ENCODE data around the gene LEFTY1. TPM values are rescaled to one million over a fixed set of nuclear protein-coding genes. Genes with fewer than 3 reads are reported as not detected.
A peak's percentile ranks its signal among the peaks of the same experiment; 100 is the strongest.

Gene LEFTY1
- total RNA-seq, 1 donor from 2014 or later = not detected

- peak overlapping the region; percentile 87 for H3K4me3 Mint-ChIP-seq
- TF ChIP-seq, protein P1, sequence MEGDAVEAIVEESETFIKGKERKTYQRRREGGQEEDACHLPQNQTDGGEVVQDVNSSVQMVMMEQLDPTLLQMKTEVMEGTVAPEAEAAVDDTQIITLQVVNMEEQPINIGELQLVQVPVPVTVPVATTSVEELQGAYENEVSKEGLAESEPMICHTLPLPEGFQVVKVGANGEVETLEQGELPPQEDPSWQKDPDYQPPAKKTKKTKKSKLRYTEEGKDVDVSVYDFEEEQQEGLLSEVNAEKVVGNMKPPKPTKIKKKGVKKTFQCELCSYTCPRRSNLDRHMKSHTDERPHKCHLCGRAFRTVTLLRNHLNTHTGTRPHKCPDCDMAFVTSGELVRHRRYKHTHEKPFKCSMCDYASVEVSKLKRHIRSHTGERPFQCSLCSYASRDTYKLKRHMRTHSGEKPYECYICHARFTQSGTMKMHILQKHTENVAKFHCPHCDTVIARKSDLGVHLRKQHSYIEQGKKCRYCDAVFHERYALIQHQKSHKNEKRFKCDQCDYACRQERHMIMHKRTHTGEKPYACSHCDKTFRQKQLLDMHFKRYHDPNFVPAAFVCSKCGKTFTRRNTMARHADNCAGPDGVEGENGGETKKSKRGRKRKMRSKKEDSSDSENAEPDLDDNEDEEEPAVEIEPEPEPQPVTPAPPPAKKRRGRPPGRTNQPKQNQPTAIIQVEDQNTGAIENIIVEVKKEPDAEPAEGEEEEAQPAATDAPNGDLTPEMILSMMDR (IDR thresholded peaks at IDR 0.05) = no peak
- intact Hi-C loops (cut with micrococcal nuclease) = loop anchor here (1.0 to 5.0 kb wide), 3 partner anchors 14 to 182 kb away; partner anchors contain the start of gene H3-3A
- peaks cover 51% of the 10 kb centered on the region for H3K4me1 Mint-ChIP-seq
- H3K9me3 Mint-ChIP-seq = no peaks in the 10 kb centered on the region
- ATAC-seq (ENCODE audit: low read depth) (no peak), DNase-seq (no peak)
- peaks cover 34% of the 10 kb centered on the region for H3K36me3 Mint-ChIP-seq (ENCODE audit: low read depth)
- H3K27ac Mint-ChIP-seq = peak overlapping the region; percentile 84
- CTCF ChIA-PET = interaction anchor here (1.0 to 3.6 kb wide), 5 partner anchors 17 to 400 kb away, joined by 3 to 26 read pairs (median 5); partner anchors contain the start of gene SRP9
- POLR2A ChIA-PET = interaction anchor here (0.6 to 5.9 kb wide), 8 partner anchors 14 to 412 kb away, joined by 3 to 93 read pairs (median 26); partner anchors contain the start of genes PYCR2 and SRP9
- H3K27me3 Mint-ChIP-seq = no peaks in the 10 kb centered on the region
Measured at GRCh38 chr1:225880222-225880588, 8.7 kb downstream of the LEFTY1 start.

GRCh38 chr1:225879521-225880221 lies 9.3 kb downstream of the LEFTY1 start:
- peaks cover 51% of the 10 kb centered on the region for H3K4me1 Mint-ChIP-seq

GRCh38 chr1:225878282-225878681 lies 10.7 kb downstream of the LEFTY1 start:
- H3K9me3 Mint-ChIP-seq = no peaks in the 10 kb centered on the region
- peak overlapping the region; percentile 24 for H3K27ac Mint-ChIP-seq
- H3K27me3 Mint-ChIP-seq = no peaks in the 10 kb centered on the region
- H3K4me3 Mint-ChIP-seq = no peak overlapping the region
- CTCF ChIA-PET = interaction anchor here (0.6 to 1.2 kb wide), 4 partner anchors 32 to 174 kb away, joined by 3 to 5 read pairs (median 3); partner anchors contain the start of gene SRP9
- DNase-seq (no peak), ATAC-seq (ENCODE audit: low read depth) (no peak)
- TF ChIP-seq, protein P1 (IDR thresholded peaks at IDR 0.05) = no peak
- POLR2A ChIA-PET = no interaction called here
- H3K4me1 Mint-ChIP-seq = peaks cover 46% of the 10 kb centered on the region
- peaks cover 50% of the 10 kb centered on the region for H3K36me3 Mint-ChIP-seq (ENCODE audit: low read depth)
- intact Hi-C loops (cut with micrococcal nuclease) = no loop called here

More at GRCh38 chr1:225879521-225880221, 9.3 kb downstream of the LEFTY1 start:
- intact Hi-C loops (cut with micrococcal nuclease) = loop anchor here (1.0 to 5.0 kb wide), 3 partner anchors 13 to 183 kb away; partner anchors contain the start of gene H3-3A
- TF ChIP-seq, protein P1 (IDR thresholded peaks at IDR 0.05) = no peak
- H3K4me3 Mint-ChIP-seq = peak overlapping the region; percentile 87
- ChIA-PET CTCF (interaction anchor here (1.0 to 3.6 kb wide), 3 partner anchors 18 to 102 kb away, joined by 5 to 26 read pairs (median 5); partner anchors contain the start of gene SRP9), POLR2A (interaction anchor here (0.6 to 5.9 kb wide), 5 partner anchors 15 to 412 kb away, joined by 3 to 93 read pairs (median 37); partner anchors contain the start of gene SRP9)
- ATAC-seq (ENCODE audit: low read depth) = peak; percentile 42
- peak overlapping the region; percentile 67 for H3K27ac Mint-ChIP-seq
- DNase-seq = no peak
- no peaks in the 10 kb centered on the region for H3K9me3 Mint-ChIP-seq
- H3K36me3 Mint-ChIP-seq (ENCODE audit: low read depth) = peaks cover 37% of the 10 kb centered on the region
- H3K27me3 Mint-ChIP-seq = no peaks in the 10 kb centered on the region

DNA sequence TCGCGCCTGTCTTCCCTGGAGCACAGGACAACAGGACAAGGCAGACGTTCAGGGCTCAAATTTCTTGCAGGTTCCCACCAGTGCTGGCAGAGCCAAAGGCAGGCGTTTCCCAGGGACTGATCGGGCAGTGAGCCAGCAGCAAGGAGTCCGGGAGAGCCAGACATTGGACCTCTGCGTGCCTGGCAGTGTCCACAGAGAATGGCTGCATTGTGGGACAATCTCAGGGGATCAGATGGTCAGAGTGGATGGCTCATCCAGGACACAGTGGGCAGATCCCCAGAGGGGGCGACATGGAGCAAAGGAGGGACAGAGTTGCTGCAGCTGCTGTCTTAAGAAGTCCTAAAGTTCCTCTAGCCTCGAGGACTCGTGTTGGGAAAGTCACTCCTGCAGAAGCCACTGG lies 11.4 kb downstream of the LEFTY1 start:
- POLR2A ChIA-PET = interaction anchor here (0.7 to 0.8 kb wide), 2 partner anchors 46 to 100 kb away, joined by 3 read pairs; partner anchors contain the start of genes PYCR2 and SRP9
- intact Hi-C loops (cut with micrococcal nuclease) = no loop called here
- peak overlapping the region; percentile 46 for H3K27ac Mint-ChIP-seq
- no peak overlapping the region for H3K4me3 Mint-ChIP-seq
- DNase-seq (no peak), ATAC-seq (ENCODE audit: low read depth) (no peak)
- no peaks in the 10 kb centered on the region for H3K9me3 Mint-ChIP-seq
- no peaks in the 10 kb centered on the region for H3K27me3 Mint-ChIP-seq
- TF ChIP-seq, protein P1 (IDR thresholded peaks at IDR 0.05) = no peak
- H3K36me3 Mint-ChIP-seq (ENCODE audit: low read depth) = peaks cover 54% of the 10 kb centered on the region
- CTCF ChIA-PET = interaction anchor here (0.8 to 1.2 kb wide), 3 partner anchors 98 to 100 kb away, joined by 3 to 5 read pairs (median 3); partner anchors contain the start of gene SRP9
- H3K4me1 Mint-ChIP-seq = peaks cover 43% of the 10 kb centered on the region

Data from activated B cell treated with CpG ODN at 0.5 μM for 24 hours (primary cell).